Prostate gland (tissue), 2 donors: Measurements from ENCODE around the gene OR13C2. TPM values are rescaled to one million over a fixed set of nuclear protein-coding genes. Genes with fewer than 3 reads are reported as not detected.
"Not testable (repeated sequence)": the region's sequence is repeated elsewhere in the genome, so short reads cannot be mapped to it uniquely, and the experiment has no call there.

Source experiments
- DNase-seq: peaks from one replicate; pipeline ENCODE4 v3.0.0-alpha.2; 2019; ENCODE audit warnings: low spot score
- H3K27ac ChIP-seq, 2 donors: fragments of 200-600 bp; sonication (generic); 2 replicates each; pipeline ENCODE4 v1.5.1; 2017 to 2019
- H3K27me3 ChIP-seq: fragments of 200-600 bp; sonication (generic); replicated peaks from 2 replicates; pipeline ENCODE4 v1.5.1; 2019; ENCODE audit not compliant: insufficient read depth
- H3K36me3 ChIP-seq, 2 donors: fragments of 200-600 bp; sonication (generic); 1 replicate in 1 of 2; 2 replicates in 1 of 2; pipeline versions ENCODE4 v1.5.1 to v1.8.1; 2017 to 2019
- H3K4me1 ChIP-seq: fragments of 200-600 bp; sonication (generic); replicated peaks from 2 replicates; pipeline ENCODE4 v1.5.1; 2019
- H3K4me3 ChIP-seq, 2 donors: fragments of 200-600 bp; sonication (generic); 2 replicates each; pipeline ENCODE4 v1.5.1; 2017 to 2019
- H3K9me3 ChIP-seq: fragments of 200-600 bp; sonication (generic); 2 replicates; pipeline ENCODE4 v1.5.1; 2017
- POLR2A ChIP-seq: fragments of 450-650 bp; IDR thresholded peaks from one replicate; pipeline ENCODE4 v1.6.1; 2016; ENCODE audit warnings: antibody characterized with exemption, mild to moderate bottlenecking
- POLR2AphosphoS5 ChIP-seq: sonication (generic); formaldehyde crosslinking; IDR thresholded peaks from one replicate; pipeline ENCODE4 v1.6.1; 2017; ENCODE audit warnings: antibody characterized with exemption
- WGBS: methylation state at CpG from one replicate; pipeline ENCODE4 v1.1.5; 2018; 5-methylcytosine and 5-hydroxymethylcytosine counted together
- intact Hi-C: fragments of 100-400 bp; cut with DNase I; formaldehyde crosslinking; loops from one replicate; pipeline ENCODE4 v1.14.2; 2022
- total RNA-seq, 2 donors: library from RNA; depleted of rRNA; stranded (reverse); fragments of >200 nt; gene quantifications; one replicate each; pipeline ENCODE4 v1.1.0, GENCODE V29; 2016
- TF ChIP-seq, protein P1 (sequence below), 4 experiments: fragments of 200-600 bp in 2 of 4; fragments of 450-650 bp in 2 of 4; sonication (generic) in 2 of 4; IDR thresholded peaks; 1 replicate in 3 of 4; 2 replicates in 1 of 4; pipeline ENCODE4 v1.5.1; 2016 to 2019; ENCODE audit warnings: antibody characterized with exemption in 4 of 4, mild to moderate bottlenecking in 2 of 4, moderate library complexity in 2 of 4

The OR13C2 gene
- total RNA-seq, 2 donors from 2014 or later: not detected

DNA sequence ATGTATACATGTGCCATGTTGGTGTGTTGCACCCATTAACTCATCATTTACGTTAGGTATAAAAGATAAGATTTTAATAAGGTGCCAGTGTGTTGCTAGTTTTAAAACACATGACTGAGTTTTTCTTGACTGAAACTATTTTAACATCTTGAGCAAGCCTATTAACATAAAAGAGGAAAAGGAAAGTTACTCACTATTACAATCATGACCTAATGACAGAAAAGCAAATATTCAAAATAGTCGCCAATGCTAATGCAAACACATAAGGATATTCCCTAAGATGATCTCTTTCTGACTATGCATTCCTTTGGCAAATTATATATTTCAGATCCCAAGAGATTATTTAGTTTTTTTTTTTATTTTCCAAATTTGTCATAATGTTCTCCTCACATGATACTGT, 5.8 kb upstream of the OR13C2 start:
- no peak for DNase-seq
- intact Hi-C loops: no loop called here
- Histone ChIP-seq H3K9me3 (no peaks in the 10 kb centered on the region), H3K27ac (no peak overlapping the region), H3K4me1 (no peaks in the 10 kb centered on the region), H3K27me3 (no peaks in the 10 kb centered on the region), H3K4me3 (no peak overlapping the region), H3K36me3 (no peaks in the 10 kb centered on the region)
- 40% methylated on average over 2 of the region's 2 CpGs for WGBS
- no peak for TF ChIP-seq POLR2AphosphoS5
- no peak for TF ChIP-seq POLR2A
- TF ChIP-seq, protein P1, sequence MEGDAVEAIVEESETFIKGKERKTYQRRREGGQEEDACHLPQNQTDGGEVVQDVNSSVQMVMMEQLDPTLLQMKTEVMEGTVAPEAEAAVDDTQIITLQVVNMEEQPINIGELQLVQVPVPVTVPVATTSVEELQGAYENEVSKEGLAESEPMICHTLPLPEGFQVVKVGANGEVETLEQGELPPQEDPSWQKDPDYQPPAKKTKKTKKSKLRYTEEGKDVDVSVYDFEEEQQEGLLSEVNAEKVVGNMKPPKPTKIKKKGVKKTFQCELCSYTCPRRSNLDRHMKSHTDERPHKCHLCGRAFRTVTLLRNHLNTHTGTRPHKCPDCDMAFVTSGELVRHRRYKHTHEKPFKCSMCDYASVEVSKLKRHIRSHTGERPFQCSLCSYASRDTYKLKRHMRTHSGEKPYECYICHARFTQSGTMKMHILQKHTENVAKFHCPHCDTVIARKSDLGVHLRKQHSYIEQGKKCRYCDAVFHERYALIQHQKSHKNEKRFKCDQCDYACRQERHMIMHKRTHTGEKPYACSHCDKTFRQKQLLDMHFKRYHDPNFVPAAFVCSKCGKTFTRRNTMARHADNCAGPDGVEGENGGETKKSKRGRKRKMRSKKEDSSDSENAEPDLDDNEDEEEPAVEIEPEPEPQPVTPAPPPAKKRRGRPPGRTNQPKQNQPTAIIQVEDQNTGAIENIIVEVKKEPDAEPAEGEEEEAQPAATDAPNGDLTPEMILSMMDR (IDR thresholded peaks at IDR 0.05): no peak

GRCh38 chr9:104608336-104608735, 2.9 kb upstream of the OR13C2 start:
- Histone ChIP-seq H3K9me3 (no peaks in the 10 kb centered on the region), H3K27ac (no peak overlapping the region), H3K4me3 (no peak overlapping the region), H3K36me3 (no peaks in the 10 kb centered on the region), H3K27me3 (no peaks in the 10 kb centered on the region), H3K4me1 (no peaks in the 10 kb centered on the region)
- no peak for DNase-seq
- 27% methylated on average over 1 of the region's 1 CpG for WGBS
- TF ChIP-seq POLR2A (no peak), POLR2AphosphoS5 (no peak)
- TF ChIP-seq, protein P1 (IDR thresholded peaks at IDR 0.05): no peak
- intact Hi-C loops: no loop called here

DNA sequence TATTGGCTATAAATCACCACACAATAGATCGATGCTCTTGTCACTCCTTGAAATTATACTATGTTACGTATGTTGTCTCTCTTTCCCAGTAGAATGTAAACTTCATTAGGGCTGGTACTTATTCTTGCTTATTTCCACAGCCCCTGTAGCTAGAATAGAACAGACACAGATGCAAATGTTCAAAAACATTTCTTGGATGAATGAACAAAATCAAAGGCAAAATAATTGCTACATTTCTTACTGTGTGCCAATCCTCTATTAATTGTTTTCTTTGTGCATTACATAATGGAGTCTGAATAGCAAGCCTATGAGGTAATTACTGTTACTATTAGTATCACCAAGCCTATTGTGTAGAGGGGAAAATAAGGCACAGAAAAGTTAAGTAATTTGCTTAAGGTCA, 725 bp upstream of the OR13C2 start:
- Histone ChIP-seq H3K27me3 (no peaks in the 10 kb centered on the region), H3K9me3 (no peaks in the 10 kb centered on the region), H3K4me3 (no peak overlapping the region), H3K36me3 (no peaks in the 10 kb centered on the region), H3K4me1 (no peaks in the 10 kb centered on the region), H3K27ac (no peak overlapping the region)
- no peak for TF ChIP-seq POLR2A
- TF ChIP-seq, protein P1 (IDR thresholded peaks at IDR 0.05): no peak
- no peak for TF ChIP-seq POLR2AphosphoS5
- 23% methylated on average over 2 of the region's 2 CpGs for WGBS
- intact Hi-C loops: no loop called here
- DNase-seq: no peak

DNA sequence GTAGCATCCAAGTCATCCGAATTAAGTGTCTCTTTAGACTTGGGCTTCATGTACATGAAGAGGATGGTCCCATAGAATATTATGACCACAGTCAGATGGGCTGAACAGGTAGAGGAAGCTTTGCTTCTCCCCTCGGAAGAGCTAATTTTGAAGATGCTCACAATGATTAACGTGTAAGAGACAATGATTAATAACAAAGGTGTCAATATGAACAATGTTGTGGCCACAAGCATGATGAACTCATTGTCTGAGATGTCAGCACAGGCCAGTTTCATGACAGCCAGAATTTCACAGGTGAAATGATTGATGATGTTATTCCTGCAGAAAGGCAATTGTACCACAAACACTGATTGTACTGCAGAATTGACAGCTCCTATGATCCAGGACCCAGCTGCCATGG, 626 bp downstream of the OR13C2 start:
- H3K27ac ChIP-seq: no peak overlapping the region
- no peaks in the 10 kb centered on the region for H3K27me3 ChIP-seq
- no peak for DNase-seq
- no peaks in the 10 kb centered on the region for H3K9me3 ChIP-seq
- intact Hi-C loops: no loop called here
- no peak overlapping the region for H3K4me3 ChIP-seq
- WGBS: 68% methylated on average over 3 of the region's 3 CpGs
- H3K36me3 ChIP-seq: no peaks in the 10 kb centered on the region
- no peaks in the 10 kb centered on the region for H3K4me1 ChIP-seq
- no peak for TF ChIP-seq POLR2A
- no peak for TF ChIP-seq POLR2AphosphoS5
- TF ChIP-seq, protein P1 (IDR thresholded peaks at IDR 0.05): no peak

GRCh38 chr9:104599313-104599712, 6.1 kb downstream of the OR13C2 start, which contains the start of gene OR13C5:
Gene OR13C5 (minus strand): TSS chr9:104599413. CDS start chr9:104599413, 0 bp downstream.
- H3K27ac ChIP-seq, H3K36me3 ChIP-seq, intact Hi-C loops, H3K27me3 ChIP-seq, H3K4me1 ChIP-seq, H3K4me3 ChIP-seq, DNase-seq, H3K9me3 ChIP-seq: not testable (repeated sequence)

DNA sequence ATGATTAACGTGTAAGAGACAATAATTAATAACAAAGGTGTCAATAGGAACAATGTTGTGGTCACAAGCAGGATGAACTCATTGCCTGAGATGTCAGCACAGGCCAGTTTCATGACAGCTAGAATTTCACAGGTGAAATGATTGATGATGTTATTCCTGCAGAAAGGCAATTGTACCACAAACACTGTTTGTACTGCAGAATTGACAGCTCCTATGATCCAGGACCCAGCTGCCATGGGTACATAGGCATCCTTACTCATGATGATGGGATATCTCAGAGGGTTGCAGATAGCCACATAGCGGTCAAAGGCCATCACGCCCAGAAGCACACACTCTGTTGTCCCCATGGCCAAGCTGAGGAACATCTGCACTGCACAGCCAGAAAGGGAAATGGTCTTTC, 6.7 kb downstream of the OR13C2 start:
- H3K4me3 ChIP-seq, H3K27ac ChIP-seq, H3K4me1 ChIP-seq, H3K27me3 ChIP-seq, intact Hi-C loops, DNase-seq, H3K9me3 ChIP-seq, H3K36me3 ChIP-seq: not testable (repeated sequence)
- 73% methylated on average over 3 of the region's 3 CpGs for WGBS
